ENCODE results near the gene HCAR2.

DNA sequence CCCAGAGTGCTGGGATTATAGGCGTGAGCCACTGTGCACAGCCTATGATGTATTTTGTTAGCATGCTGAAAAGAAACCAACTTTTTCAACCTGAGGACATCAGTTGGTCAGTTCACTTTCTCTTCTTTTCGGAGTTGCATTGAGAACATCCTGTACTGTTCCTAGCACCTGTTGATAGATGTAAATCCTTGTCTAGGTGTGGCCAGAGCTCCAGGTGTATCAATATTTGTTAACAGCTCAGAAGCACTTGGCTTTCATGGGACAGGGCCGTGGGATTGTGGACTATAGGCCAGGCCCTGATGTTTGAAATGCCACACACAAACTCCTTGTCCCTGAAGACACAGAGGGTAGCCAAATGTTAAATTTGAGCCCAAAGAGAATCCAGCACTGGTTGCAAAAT lies 14.9 kb downstream of the HCAR2 start:
- TF ChIP-seq, protein P1, sequence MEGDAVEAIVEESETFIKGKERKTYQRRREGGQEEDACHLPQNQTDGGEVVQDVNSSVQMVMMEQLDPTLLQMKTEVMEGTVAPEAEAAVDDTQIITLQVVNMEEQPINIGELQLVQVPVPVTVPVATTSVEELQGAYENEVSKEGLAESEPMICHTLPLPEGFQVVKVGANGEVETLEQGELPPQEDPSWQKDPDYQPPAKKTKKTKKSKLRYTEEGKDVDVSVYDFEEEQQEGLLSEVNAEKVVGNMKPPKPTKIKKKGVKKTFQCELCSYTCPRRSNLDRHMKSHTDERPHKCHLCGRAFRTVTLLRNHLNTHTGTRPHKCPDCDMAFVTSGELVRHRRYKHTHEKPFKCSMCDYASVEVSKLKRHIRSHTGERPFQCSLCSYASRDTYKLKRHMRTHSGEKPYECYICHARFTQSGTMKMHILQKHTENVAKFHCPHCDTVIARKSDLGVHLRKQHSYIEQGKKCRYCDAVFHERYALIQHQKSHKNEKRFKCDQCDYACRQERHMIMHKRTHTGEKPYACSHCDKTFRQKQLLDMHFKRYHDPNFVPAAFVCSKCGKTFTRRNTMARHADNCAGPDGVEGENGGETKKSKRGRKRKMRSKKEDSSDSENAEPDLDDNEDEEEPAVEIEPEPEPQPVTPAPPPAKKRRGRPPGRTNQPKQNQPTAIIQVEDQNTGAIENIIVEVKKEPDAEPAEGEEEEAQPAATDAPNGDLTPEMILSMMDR (IDR thresholded peaks at IDR 0.05; ENCODE audit: low read length): no peak
- TF ChIP-seq EZH2 (IDR thresholded peaks at IDR 0.05; ENCODE audit: borderline replicate concordance, low read length): no peak
